HG03039 (cell line): ENCODE data around the gene FMR1NB.

Source experiments
- ATAC-seq: cut with Tn5 transposase; IDR thresholded peaks from one replicate; pipeline ENCODE4 v1.9.1; 2021; ENCODE audit warnings: mild to moderate bottlenecking, moderate library complexity; ENCODE audit not compliant: unreplicated experiment

Gene FMR1NB

GRCh38 chrX:147981038-147981752, at the start of gene FMR1NB:
Gene FMR1NB (plus strand): TSS chrX:147981337. CDS start chrX:147981403, 66 bp downstream.
- no peak for ATAC-seq

- no peak for ATAC-seq
These were observed 47.3 kb upstream of the FMR1NB start for GRCh38 chrX:147933815-147934214.

GRCh38 chrX:147935156-147935758, 45.9 kb upstream of the FMR1NB start:
- ATAC-seq, result no peak

GRCh38 chrX:147945286-147945685, 35.9 kb upstream of the FMR1NB start:
- ATAC-seq, result no peak

GRCh38 chrX:147948531-147948930, 32.6 kb upstream of the FMR1NB start:
- ATAC-seq, result no peak

GRCh38 chrX:147950352-147950751, 30.8 kb upstream of the FMR1NB start:
- ATAC-seq, result no peak

- ATAC-seq, result no peak
These were observed 27.2 kb upstream of the FMR1NB start for GRCh38 chrX:147953976-147954375.

GRCh38 chrX:147957291-147957690, 23.8 kb upstream of the FMR1NB start:
- ATAC-seq, result no peak

GRCh38 chrX:147958291-147958690, 22.8 kb upstream of the FMR1NB start:
- no peak for ATAC-seq

GRCh38 chrX:147960722-147961121, 20.4 kb upstream of the FMR1NB start:
- no peak for ATAC-seq

GRCh38 chrX:147962476-147962875, 18.7 kb upstream of the FMR1NB start:
- ATAC-seq, result no peak

- ATAC-seq, result no peak
These were observed 2.2 kb upstream of the FMR1NB start for GRCh38 chrX:147978931-147979330.

GRCh38 chrX:148020329-148020728, 39.2 kb downstream of the FMR1NB start:
- no peak for ATAC-seq

GRCh38 chrX:148024425-148025148, 43.5 kb downstream of the FMR1NB start:
- peak; percentile 58 for ATAC-seq

GRCh38 chrX:148035380-148035779, 54.2 kb downstream of the FMR1NB start:
- ATAC-seq, result no peak

GRCh38 chrX:148037020-148037419, 55.9 kb downstream of the FMR1NB start:
- ATAC-seq, result no peak

GRCh38 chrX:148043271-148043855, 62.2 kb downstream of the FMR1NB start:
- ATAC-seq, result no peak

- ATAC-seq, result no peak
These were observed 66.1 kb downstream of the FMR1NB start for GRCh38 chrX:148047200-148047599.

GRCh38 chrX:148049441-148049840, 68.3 kb downstream of the FMR1NB start:
- ATAC-seq, result no peak

GRCh38 chrX:148051973-148052372, 70.8 kb downstream of the FMR1NB start:
- ATAC-seq, result no peak

GRCh38 chrX:148067285-148067684, 86.1 kb downstream of the FMR1NB start:
- ATAC-seq, result no peak
